PC-9 (cell line): ENCODE measurements around the gene XIRP1.

ENCODE experiments used
- CTCF ChIP-seq: fragments of 200-600 bp; sonication (generic); conservative IDR thresholded peaks from 2 replicates; pipeline ENCODE4 v1.6.1; 2017; ENCODE audit warnings: mixed run types, antibody characterized with exemption, mild to moderate bottlenecking, moderate library complexity
- EZH2 ChIP-seq: fragments of 200-600 bp; sonication (generic); IDR thresholded peaks from 2 replicates; pipeline ENCODE4 v1.8.0; 2017; ENCODE audit warnings: antibody characterized with exemption, low read depth

GRCh38 chr3:39137991-39138803 lies 54.2 kb downstream of the XIRP1 start:
- TF ChIP-seq CTCF (no peak), EZH2 (no peak)
